ENCODE results near the gene ULK1. TPM values are rescaled to one million over a fixed set of nuclear protein-coding genes. Genes with fewer than 3 reads are reported as not detected.

ULK1 gene
- total and polyA plus RNA-seq, 3 donors from 2014 or later: 29.2 to 53.5 (median 49.9) TPM

DNA sequence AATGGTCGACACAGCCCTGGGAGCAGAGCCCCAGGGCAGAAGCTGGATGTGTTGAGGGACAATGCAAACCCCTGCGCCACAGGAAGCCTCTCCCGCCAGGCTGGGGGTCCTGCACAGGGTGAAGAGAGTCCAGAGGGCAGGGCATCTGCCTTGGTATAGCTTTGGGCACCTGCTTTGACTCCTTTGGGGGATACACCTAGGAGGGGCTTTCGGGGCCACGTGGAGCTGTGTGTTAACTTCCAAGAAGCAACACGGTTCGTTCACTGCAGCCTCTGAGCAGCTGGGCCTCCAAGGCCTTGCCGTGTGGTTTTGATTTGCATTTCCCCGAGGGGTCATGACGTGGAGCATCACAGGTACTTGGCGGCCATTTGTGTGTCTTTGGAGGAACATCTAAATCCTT, 28.8 kb downstream of the ULK1 start:
- Histone ChIP-seq H3K9me3 (no peaks in the 10 kb centered on the region), H3K27ac (peak overlapping the region in 1 of 2 donors; percentile 68), H3K4me1 (peaks cover 17% of the 10 kb centered on the region), H3K27me3 (no peaks in the 10 kb centered on the region), H3K36me3 (ENCODE audit: low read depth, missing control alignments) (no peaks in the 10 kb centered on the region), H3K4me3 (no peak overlapping the region)
- 75 to 80% methylated on average over 9 to 11 of the region's 11 CpGs for WGBS, 2 donors
- intact Hi-C loops (cut with DNase I; ENCODE audit: low total_unique reads): no loop called here
- DNase-seq: no peak
- TF ChIP-seq, protein P1, sequence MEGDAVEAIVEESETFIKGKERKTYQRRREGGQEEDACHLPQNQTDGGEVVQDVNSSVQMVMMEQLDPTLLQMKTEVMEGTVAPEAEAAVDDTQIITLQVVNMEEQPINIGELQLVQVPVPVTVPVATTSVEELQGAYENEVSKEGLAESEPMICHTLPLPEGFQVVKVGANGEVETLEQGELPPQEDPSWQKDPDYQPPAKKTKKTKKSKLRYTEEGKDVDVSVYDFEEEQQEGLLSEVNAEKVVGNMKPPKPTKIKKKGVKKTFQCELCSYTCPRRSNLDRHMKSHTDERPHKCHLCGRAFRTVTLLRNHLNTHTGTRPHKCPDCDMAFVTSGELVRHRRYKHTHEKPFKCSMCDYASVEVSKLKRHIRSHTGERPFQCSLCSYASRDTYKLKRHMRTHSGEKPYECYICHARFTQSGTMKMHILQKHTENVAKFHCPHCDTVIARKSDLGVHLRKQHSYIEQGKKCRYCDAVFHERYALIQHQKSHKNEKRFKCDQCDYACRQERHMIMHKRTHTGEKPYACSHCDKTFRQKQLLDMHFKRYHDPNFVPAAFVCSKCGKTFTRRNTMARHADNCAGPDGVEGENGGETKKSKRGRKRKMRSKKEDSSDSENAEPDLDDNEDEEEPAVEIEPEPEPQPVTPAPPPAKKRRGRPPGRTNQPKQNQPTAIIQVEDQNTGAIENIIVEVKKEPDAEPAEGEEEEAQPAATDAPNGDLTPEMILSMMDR (IDR thresholded peaks at IDR 0.05): no peak
- TF ChIP-seq POLR2A (IDR thresholded peaks at IDR 0.05): no peak

DNA sequence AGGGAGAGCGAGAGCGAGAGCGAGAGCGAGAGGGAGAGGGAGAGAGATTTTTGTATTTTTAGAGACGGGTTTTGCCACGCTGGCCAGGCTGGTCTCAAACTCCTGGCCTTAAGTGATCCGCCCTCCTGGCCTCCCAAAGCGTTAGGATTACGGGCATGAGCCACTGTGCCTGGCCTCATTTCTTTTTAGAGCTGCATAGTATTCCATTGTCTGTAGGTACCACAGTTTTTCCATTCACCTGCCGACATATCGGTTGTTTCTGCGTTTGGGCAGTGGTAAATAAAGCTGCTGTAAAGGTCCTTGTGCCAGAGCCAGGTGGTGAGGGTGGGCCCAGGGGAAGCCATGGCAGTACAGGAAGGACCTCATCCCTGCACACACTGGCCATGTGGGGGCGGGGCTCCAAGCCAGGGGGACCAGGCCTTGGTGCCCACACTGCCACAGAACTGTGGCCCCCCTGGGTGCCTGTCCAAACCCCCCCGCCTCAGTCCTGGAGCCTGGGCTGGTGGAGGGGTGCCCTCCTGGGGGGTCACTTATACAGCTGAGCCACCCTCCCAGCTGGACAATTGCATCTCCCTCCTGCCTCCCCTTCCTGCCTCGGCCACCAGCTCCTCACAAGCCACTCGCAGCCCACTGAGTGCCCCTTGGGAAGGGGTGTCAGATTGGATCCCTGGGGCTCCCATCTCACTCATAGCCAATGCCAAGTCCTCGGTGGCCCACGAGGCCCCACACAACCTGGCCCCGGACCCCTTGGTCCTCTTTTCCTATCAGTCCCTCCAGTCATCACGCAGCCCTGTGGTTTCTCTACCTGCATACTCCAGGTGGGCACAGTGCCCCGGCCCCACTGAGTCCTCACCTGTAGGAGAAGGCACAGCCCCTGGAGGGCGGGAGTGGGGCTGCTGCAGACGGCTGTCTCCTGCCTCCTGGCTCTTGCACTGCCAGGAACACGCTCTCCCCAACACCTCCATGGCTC, 33.0 kb downstream of the ULK1 start:
- no peak for DNase-seq

DNA sequence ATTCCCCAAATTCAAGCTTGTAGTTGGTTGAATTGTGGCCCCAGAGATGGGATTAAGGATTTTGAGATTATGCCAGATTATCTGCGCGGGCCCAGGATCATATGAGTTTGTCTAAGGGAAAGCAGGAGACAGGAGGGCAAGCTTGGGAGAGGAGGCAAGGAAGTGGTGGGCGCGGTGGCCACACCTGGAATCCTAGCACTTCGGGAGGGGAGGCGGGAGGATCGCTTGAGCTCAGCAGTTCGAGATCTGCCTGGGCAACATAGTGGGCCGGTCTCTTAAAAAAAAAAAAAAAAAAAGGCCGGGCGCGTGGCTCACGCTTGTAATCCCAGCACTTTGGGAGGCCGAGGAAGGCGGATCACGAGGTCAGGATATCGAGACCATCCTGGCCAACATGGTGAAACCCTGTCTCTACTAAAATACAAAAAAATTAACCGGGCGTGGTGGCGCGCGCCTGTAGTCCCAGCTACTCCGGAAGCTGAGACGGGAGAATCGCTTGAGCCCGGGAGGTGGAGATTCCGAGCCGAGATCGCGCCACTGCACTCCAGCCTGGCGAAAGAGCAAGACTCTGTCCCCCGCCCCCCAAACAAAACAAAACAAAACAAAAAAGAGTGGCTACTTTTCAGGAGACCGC, 33.8 kb downstream of the ULK1 start:
- Histone ChIP-seq H3K4me1 (peaks cover 3% of the 10 kb centered on the region), H3K4me3 (peak overlapping the region; percentile 65 to 81), H3K36me3 (ENCODE audit: low read depth, missing control alignments) (no peaks in the 10 kb centered on the region), H3K27me3 (no peaks in the 10 kb centered on the region), H3K27ac (peak overlapping the region; percentile 41 to 80), H3K9me3 (no peaks in the 10 kb centered on the region)
- DNase-seq: no peak
- TF ChIP-seq POLR2A (IDR thresholded peaks at IDR 0.05): no peak
- TF ChIP-seq, protein P1 (IDR thresholded peaks at IDR 0.05): no peak
- WGBS, 2 donors: 28 to 34% methylated on average over 27 to 33 of the region's 33 CpGs
- intact Hi-C loops (cut with DNase I; ENCODE audit: low total_unique reads): no loop called here

More for the DNA sequence above, 33.0 kb downstream of the ULK1 start:
- 62 to 71% methylated on average over 22 to 24 of the region's 24 CpGs for WGBS, 2 donors
- Histone ChIP-seq H3K27me3 (no peaks in the 10 kb centered on the region), H3K4me3 (no peak overlapping the region), H3K9me3 (no peaks in the 10 kb centered on the region), H3K27ac (no peak overlapping the region), H3K4me1 (peaks cover 5% of the 10 kb centered on the region), H3K36me3 (ENCODE audit: low read depth, missing control alignments) (no peaks in the 10 kb centered on the region)
- intact Hi-C loops (cut with DNase I; ENCODE audit: low total_unique reads): no loop called here
- no peak for TF ChIP-seq POLR2A (IDR thresholded peaks at IDR 0.05)

DNA sequence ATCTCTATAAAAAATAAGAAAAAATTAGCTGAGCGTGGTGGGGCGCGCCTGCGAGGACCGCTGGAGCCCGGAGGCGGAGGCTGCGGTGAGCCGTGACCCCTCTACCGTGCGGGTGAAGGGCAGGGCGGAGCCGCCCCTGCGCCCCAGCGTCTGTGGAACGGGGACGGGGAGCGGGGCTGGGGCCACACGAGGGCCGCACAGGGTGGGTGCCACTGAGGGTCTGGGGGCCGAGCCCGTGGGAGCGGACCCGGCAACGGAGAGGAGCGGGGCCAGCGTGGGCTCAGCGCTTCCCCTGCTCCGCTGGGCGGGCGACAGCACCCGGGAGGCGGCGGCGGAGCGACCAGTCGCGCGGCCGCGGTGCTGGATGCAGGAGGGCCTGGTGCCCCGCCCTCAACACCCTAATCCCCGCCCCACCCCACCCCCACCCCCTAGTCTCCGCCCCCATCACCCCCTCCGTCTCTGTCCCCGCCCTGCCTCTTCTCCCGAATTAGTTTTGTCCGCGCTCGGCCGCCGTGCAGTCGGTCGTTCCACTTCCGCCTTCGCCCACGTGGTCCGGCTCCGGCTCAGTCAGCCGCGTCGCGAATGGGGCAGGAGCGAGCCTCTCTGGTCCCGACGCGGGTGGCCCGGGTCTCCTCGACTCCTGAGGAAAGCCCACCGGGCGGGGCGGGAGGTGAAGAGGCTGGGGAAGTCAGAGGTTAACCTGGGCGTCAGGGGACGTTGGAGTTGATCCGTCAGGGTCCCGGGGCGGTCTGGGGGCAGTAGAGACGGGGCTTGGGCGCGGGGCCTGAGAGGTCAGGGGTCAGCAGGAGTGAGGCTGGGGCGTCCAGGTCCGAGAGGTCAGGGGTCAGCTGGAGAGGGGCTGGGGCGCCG, 34.5 kb downstream of the ULK1 start, which contains the start of gene PUS1:
Gene PUS1 (plus strand): TSS at position 566 of the 870 bp plus-strand sequence. CDS start 447 bp downstream, outside the sequence.
- intact Hi-C loops (cut with DNase I; ENCODE audit: low total_unique reads): no loop called here
- no peaks in the 10 kb centered on the region for H3K9me3 ChIP-seq

More for the DNA sequence above, 34.5 kb downstream of the ULK1 start, which contains the start of gene PUS1:
- Histone ChIP-seq H3K27ac (peak within 1 kb of the TSS; percentile 41 to 80), H3K4me3 (peak within 1 kb of the TSS; percentile 65 to 81), H3K36me3 (ENCODE audit: low read depth, missing control alignments) (no peaks in the 10 kb centered on the region), H3K4me1 (peaks cover 3% of the 10 kb centered on the region), H3K27me3 (no peaks in the 10 kb centered on the region)
- peak; percentile 94 for DNase-seq
- TF ChIP-seq, protein P1 (IDR thresholded peaks at IDR 0.05): no peak
- no peak for TF ChIP-seq POLR2A (IDR thresholded peaks at IDR 0.05)
- WGBS, 2 donors: 1% methylated on average over 49 to 71 of the region's 84 CpGs
